GM12874 (cell line): ENCODE measurements around the gene STXBP5.

Experiments used
- TF ChIP-seq, protein P1 (sequence below): IDR thresholded peaks from 2 replicates; pipeline ENCODE4 v1.5.1; 2011; ENCODE audit warnings: low read depth, mild to moderate bottlenecking, control low read depth, low read length, moderate library complexity; ENCODE audit not compliant: insufficient read depth

The STXBP5 gene

DNA sequence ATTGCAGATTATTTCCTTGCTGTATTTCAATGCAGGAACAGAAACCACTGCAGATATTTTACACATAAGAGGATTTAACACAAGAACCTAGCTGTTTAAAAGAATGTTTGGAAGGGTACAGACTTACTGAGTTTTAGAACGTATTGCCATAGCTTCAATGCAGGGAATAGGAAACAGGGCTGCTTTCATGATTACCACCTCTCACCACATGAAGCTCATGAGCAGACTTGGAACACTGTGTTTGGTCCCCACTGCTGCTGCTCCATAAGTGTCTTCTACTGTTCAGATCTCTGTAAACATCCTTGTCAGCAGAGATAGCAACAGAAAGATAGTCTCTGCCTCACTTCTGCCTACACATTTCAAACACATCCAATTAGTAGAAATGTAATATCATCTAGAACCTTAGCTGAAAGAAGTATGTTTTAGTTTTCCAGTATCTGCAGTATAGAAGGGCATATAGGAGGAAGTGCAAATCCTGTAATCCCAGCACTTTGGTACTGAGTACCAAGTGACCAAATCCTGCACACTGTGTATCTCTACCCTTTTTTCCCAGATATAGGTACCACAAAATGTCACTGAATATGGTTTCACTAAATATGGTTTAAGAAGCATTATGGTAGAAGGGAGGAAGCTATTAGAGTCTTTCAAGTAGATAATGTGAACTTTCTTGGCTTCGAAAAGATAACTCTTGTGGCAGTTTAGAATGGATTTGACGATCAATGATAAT lies 51.9 kb downstream of the STXBP5 start:
- TF ChIP-seq, protein P1, sequence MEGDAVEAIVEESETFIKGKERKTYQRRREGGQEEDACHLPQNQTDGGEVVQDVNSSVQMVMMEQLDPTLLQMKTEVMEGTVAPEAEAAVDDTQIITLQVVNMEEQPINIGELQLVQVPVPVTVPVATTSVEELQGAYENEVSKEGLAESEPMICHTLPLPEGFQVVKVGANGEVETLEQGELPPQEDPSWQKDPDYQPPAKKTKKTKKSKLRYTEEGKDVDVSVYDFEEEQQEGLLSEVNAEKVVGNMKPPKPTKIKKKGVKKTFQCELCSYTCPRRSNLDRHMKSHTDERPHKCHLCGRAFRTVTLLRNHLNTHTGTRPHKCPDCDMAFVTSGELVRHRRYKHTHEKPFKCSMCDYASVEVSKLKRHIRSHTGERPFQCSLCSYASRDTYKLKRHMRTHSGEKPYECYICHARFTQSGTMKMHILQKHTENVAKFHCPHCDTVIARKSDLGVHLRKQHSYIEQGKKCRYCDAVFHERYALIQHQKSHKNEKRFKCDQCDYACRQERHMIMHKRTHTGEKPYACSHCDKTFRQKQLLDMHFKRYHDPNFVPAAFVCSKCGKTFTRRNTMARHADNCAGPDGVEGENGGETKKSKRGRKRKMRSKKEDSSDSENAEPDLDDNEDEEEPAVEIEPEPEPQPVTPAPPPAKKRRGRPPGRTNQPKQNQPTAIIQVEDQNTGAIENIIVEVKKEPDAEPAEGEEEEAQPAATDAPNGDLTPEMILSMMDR = no peak

DNA sequence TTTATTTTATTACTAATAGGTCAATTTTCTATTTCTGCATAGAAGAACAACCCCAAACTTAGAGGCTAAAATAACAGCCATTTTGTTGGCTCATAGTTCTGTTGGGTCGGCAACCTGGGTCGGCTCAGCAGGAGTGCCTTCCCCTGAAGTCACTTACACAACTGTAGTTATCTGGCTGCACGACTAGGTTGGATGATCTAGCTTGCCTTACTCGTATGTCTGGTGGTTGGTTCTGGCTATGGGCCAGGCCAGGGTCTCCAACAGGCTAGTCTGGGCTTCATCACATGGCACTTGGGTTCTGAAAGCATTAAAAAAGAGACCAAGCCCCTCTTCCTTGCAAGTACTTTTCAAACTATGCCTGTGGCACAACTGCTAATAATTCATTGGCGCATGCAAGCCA lies 53.5 kb downstream of the STXBP5 start:
- TF ChIP-seq, protein P1 = no peak

DNA sequence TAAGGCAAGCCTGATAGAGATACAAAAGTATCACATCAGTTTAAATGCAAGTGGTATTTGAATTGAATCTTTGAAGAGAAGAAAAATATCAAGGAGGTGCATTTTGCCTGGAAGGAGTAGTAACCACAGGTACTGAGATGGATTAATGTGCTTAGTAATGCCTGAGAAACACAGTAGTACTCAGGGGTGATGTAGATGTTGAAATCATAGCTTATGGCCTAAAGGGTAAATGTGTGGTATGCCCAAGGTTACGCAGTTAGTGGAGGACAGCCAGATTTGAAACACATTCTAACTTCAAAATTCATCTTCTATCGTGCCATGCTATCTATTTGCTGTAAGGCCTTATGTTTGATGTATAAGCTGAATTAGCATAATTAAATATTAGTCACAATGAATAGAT lies 55.9 kb downstream of the STXBP5 start:
- TF ChIP-seq, protein P1 = no peak

DNA sequence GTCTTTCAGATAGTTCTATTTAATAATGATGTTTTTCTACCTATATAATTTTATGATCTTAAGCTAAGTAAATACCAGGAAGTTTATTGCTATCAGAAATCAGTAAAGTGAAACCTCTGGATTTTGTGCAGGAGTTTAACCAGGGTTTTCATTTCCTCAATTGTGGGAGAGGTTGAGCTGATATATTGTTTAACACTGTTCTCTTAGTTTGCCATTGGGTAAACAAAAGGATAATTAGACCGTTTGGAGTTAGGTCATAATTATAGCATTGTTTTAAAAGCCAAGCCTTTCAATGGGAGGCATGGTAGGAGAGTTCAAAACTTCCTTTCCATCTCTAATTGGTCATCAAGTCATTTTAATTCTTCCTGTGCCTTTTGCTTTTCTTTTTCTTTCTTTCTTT lies 58.7 kb downstream of the STXBP5 start:
- TF ChIP-seq, protein P1 = no peak

DNA sequence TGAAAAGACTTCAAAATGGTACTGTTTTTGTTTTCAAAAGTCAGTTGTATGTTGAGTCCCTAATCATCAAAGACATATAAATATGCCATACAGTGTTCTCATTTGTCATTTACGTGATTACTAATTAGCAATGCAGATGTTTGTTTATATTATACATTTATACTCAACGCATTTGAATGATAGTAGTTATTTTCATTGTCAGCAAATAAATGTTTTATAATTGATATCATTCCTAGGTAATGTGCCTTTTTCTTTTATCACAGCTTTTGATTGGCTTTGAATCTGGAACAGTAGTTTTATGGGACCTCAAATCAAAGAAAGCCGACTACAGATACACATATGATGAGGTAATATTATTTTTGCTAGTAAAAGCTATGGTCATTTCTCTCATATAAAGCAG lies 62.6 kb downstream of the STXBP5 start:
- TF ChIP-seq, protein P1 = no peak

DNA sequence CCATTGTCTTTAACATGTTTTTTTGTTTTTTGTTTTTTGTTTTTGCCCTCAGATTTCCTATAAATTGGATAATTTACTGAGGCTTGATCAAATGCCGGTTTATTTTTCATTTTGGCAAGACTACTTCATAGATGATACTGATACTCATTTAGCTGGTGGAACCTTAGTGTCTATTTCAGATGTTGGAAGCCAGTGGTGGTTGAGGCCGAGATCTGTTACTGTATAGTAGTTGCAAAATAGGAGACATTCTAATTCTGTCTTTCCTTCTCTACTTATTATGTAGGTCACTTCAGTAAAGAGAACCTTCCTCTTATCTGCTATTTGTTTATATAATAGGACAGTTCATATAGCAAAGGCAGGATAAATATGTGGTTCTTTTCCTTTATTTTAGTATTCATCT lies 63.4 kb downstream of the STXBP5 start:
- TF ChIP-seq, protein P1 = no peak

DNA sequence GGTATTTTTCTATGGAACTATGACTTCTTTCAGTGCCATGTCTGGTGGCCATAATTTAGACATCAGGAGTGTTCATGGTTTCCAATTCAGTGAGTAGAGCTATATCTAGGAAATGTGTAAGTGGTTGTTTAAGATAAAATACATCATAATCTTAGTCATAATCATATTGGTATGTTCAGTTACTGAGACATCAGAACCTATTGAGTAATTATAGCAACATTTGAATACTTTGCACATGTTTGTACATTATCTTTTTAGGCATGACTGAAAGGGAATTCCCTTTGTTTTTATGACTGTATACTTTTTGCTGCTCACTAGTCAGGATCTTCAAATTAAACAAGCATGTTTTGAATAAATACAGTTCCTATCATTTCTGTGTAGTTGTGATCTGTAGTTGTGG lies 64.0 kb downstream of the STXBP5 start:
- TF ChIP-seq, protein P1 = no peak

DNA sequence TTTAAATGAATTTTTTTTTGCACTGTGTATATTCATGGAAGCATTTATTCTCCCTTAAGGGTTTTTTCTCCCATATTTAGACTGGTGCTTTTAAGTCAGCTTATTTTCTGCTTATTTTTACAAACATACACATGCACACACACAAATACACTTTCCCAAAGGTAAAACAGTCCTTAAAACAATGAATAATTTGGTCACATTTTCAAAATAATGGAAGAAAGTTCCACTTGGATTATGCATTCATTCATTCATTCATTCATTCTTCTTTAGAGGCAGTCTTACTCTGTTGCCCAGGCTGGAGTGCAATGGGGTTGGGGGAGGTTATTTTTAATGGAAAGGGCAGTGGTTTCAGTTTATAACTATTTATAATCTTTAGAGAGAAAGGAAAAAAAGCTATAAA lies 69.8 kb downstream of the STXBP5 start:
- TF ChIP-seq, protein P1 = no peak
